ENCODE data around the gene TTC28.

DNA sequence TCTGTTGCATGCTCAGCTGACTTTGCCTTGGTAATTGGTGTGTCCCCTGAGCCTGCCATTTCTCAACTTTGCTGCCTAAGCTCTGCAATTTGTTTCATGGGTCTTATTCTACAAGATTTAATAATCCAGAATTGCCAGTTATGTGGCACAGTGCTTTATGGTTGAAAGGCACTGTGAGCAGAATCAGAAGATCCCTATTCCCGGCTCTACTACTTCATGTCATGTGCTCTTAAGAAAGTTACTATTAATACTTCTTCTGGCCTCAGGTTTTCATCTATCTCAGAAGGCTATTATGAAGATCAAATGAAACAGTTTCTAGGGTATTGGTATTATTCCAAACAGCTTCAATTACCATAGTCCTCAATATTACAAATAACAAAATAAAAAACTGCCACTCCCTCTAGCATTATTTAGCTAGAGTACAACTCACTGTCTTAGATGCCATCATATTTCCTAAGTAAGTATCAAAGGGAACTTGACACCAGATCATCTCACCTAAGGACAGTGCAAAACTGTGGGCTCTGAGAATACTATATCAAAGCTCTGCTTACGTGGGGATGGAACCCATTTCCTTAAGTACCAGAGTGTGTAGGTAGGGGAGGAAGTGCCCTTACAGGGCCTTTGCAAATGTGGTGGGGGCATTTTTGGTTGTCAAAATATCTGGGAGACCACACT is 560.5 kb downstream of the TTC28 start:
- TF ChIP-seq, protein P1, sequence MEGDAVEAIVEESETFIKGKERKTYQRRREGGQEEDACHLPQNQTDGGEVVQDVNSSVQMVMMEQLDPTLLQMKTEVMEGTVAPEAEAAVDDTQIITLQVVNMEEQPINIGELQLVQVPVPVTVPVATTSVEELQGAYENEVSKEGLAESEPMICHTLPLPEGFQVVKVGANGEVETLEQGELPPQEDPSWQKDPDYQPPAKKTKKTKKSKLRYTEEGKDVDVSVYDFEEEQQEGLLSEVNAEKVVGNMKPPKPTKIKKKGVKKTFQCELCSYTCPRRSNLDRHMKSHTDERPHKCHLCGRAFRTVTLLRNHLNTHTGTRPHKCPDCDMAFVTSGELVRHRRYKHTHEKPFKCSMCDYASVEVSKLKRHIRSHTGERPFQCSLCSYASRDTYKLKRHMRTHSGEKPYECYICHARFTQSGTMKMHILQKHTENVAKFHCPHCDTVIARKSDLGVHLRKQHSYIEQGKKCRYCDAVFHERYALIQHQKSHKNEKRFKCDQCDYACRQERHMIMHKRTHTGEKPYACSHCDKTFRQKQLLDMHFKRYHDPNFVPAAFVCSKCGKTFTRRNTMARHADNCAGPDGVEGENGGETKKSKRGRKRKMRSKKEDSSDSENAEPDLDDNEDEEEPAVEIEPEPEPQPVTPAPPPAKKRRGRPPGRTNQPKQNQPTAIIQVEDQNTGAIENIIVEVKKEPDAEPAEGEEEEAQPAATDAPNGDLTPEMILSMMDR (IDR thresholded peaks at IDR 0.05) = no peak
- no peak for TF ChIP-seq POLR2A (IDR thresholded peaks at IDR 0.05)

All from heart left ventricle (tissue), 13 donors.